HCT116 (cell line): ENCODE results near the gene UCHL5. TPM values are rescaled to one million over a fixed set of nuclear protein-coding genes. Genes with fewer than 3 reads are reported as not detected.

Experiments used
- ATAC-seq: fragments of 200-7000 bp; cut with Tn5 transposase; 2 replicates; pipeline ENCODE4 v1.9.1; 2020; ENCODE audit warnings: mild to moderate bottlenecking, moderate library complexity
- BruUV-seq: library from RNA; stranded (reverse); fragments of 400-500 nt; replicated peaks from 2 replicates; lab custom pipeline; 2021; lab: Mats Ljungman, UMichigan
- CTCF ChIA-PET: fragments of 300-600 bp; sonication (Branson Sonifier 250); formaldehyde crosslinking; loops from one replicate; lab custom pipeline; 2021; ENCODE audit warnings: antibody characterized with exemption; lab: Charles Lee
- POLR2A ChIA-PET: fragments of 300-600, 350-600 bp; sonication (Branson Sonifier 250); formaldehyde crosslinking; loops from one replicate; lab custom pipeline; 2021; ENCODE audit warnings: antibody characterized with exemption; lab: Charles Lee
- RAD21 ChIA-PET, 2 experiments: fragments of 300-600 bp; sonication (Branson Sonifier 250); formaldehyde crosslinking; loops; one replicate each; lab custom pipeline; 2023; ENCODE audit warnings: low total read pairs in 2 of 2; ENCODE audit not compliant: uncharacterized antibody in 2 of 2, unreplicated experiment in 2 of 2, low non-redundant PET in 1 of 2; lab: Charles Lee
- DNase-seq: peaks from one replicate; pipeline ENCODE4 v3.0.0-alpha.2; 2010; ENCODE audit warnings: low read depth, low spot score
- H2AFZ ChIP-seq: fragments of 200-600 bp; shearing (Covaris generic), sonication (generic); 2 replicates; pipeline ENCODE4 v1.6.1; 2017; ENCODE audit warnings: low read depth, mixed run types, mixed read lengths, antibody characterized with exemption, low read length; ENCODE audit not compliant: poor library complexity, severe bottlenecking
- H3K27ac ChIP-seq: 2 replicates; pipeline ENCODE4 v1.5.1; 2012; ENCODE audit warnings: low read depth, low read length
- H3K27me3 ChIP-seq: fragments of 200-600 bp; sonication (generic); 2 replicates; pipeline ENCODE4 v1.6.1; 2016; ENCODE audit warnings: mixed run types, low read length, mixed read lengths; ENCODE audit not compliant: insufficient read depth
- H3K36me3 ChIP-seq, 2 experiments: fragments of 200-500 bp in 1 of 2; fragments of 200-600 bp in 1 of 2; sonication (Bioruptor generic) in 1 of 2; sonication (generic) in 1 of 2; 2 replicates each; pipeline versions ENCODE4 v1.5.1 to v1.6.1; 2014 to 2016; ENCODE audit warnings: low read length in 2 of 2, inconsistent platforms in 1 of 2, mixed read lengths in 1 of 2, mixed run types in 1 of 2; ENCODE audit not compliant: insufficient read depth in 2 of 2, control insufficient read depth in 1 of 2
- H3K4me1 ChIP-seq, 2 experiments: fragments of 200-600 bp in 1 of 2; sonication (generic) in 1 of 2; 2 replicates each; pipeline versions ENCODE4 v1.5.1 to v1.6.1; 2012 to 2017; ENCODE audit warnings: low read length in 2 of 2, inconsistent platforms in 1 of 2, mild to moderate bottlenecking in 1 of 2, mixed read lengths in 1 of 2, mixed run types in 1 of 2, moderate library complexity in 1 of 2; ENCODE audit not compliant: insufficient read depth in 2 of 2, control insufficient read depth in 1 of 2
- H3K4me2 ChIP-seq: fragments of 200-600 bp; sonication (generic); 2 replicates; pipeline ENCODE4 v1.6.1; 2017; ENCODE audit warnings: mixed run types, low read length, mixed read lengths
- H3K4me3 ChIP-seq, 2 experiments: fragments of 200-600 bp in 1 of 2; sonication (generic) in 1 of 2; replicated peaks in 1 of 2; 2 replicates each; pipeline ENCODE4 v1.5.1; 2011 to 2016; ENCODE audit warnings: low read length in 2 of 2, control low read depth in 1 of 2, low read depth in 1 of 2, mild to moderate bottlenecking in 1 of 2, mixed read lengths in 1 of 2, mixed run types in 1 of 2
- H3K79me2 ChIP-seq: fragments of 200-600 bp; sonication (generic); 2 replicates; pipeline ENCODE4 v1.6.1; 2017; ENCODE audit warnings: mild to moderate bottlenecking, mixed run types, low read length, moderate library complexity, mixed read lengths; ENCODE audit not compliant: insufficient read depth
- H3K9ac ChIP-seq: fragments of 200-600 bp; sonication (generic); 2 replicates; pipeline ENCODE4 v1.6.1; 2016; ENCODE audit warnings: low read length, mixed read lengths
- H3K9me2 ChIP-seq: fragments of 200-600 bp; sonication (generic), shearing (Covaris generic); 2 replicates; pipeline ENCODE4 v1.6.1; 2017; ENCODE audit warnings: mixed run types, mild to moderate bottlenecking, moderate library complexity; ENCODE audit not compliant: insufficient read depth
- H3K9me3 ChIP-seq, 2 experiments: fragments of 200-500 bp in 1 of 2; fragments of 200-600 bp in 1 of 2; sonication (Bioruptor generic) in 1 of 2; sonication (generic) in 1 of 2; 2 replicates each; pipeline ENCODE4 v1.6.1; 2014 to 2017; ENCODE audit warnings: low read length in 2 of 2, mixed read lengths in 2 of 2, inconsistent platforms in 1 of 2, low read depth in 1 of 2, mild to moderate bottlenecking in 1 of 2, mixed run types in 1 of 2, moderate library complexity in 1 of 2; ENCODE audit not compliant: control insufficient read depth in 1 of 2, insufficient read depth in 1 of 2
- H4K20me1 ChIP-seq: fragments of 200-600 bp; sonication (generic), shearing (Covaris generic); 2 replicates; pipeline ENCODE4 v1.6.1; 2017; ENCODE audit warnings: mixed run types, mild to moderate bottlenecking, moderate library complexity; ENCODE audit not compliant: insufficient read depth
- EGR1 ChIP-seq: IDR thresholded peaks from 2 replicates; pipeline ENCODE4 v1.6.1; 2012; ENCODE audit warnings: low read depth
- ELF1 ChIP-seq: IDR thresholded peaks from 2 replicates; pipeline ENCODE4 v1.6.1; 2012; ENCODE audit warnings: low read depth, borderline replicate concordance
- FOSL1 ChIP-seq: IDR thresholded peaks from 2 replicates; pipeline ENCODE4 v1.6.1; 2012; ENCODE audit warnings: low read depth
- JUND ChIP-seq: IDR thresholded peaks from 2 replicates; pipeline ENCODE4 v1.6.1; 2012
- YY1 ChIP-seq: IDR thresholded peaks from 2 replicates; pipeline ENCODE4 v1.6.1; 2011; ENCODE audit warnings: low read length, low read depth, moderate library complexity, mild to moderate bottlenecking; ENCODE audit not compliant: insufficient replicate concordance; ENCODE audit errors: extremely low read depth
- intact Hi-C: fragments of 100-400 bp; cut with micrococcal nuclease; formaldehyde crosslinking; loops from 2 replicates; pipeline ENCODE4 v1.10.0; 2022
- total RNA-seq: library from RNA; stranded (reverse); gene quantifications from one replicate; pipeline ENCODE4 v1.2.1, GENCODE V29; 2021; ENCODE audit not compliant: unreplicated experiment
- TF ChIP-seq, protein P1 (sequence below), 3 experiments: fragments of 200-600 bp in 1 of 3; sonication (generic) in 1 of 3; IDR thresholded peaks in 2 of 3; conservative IDR thresholded peaks in 1 of 3; 2 replicates each; pipeline ENCODE4 v1.5.1; 2012 to 2017; ENCODE audit warnings: low read depth in 2 of 3, low read length in 2 of 3, antibody characterized with exemption in 1 of 3, borderline replicate concordance in 1 of 3, control low read depth in 1 of 3, mild to moderate bottlenecking in 1 of 3, mixed read lengths in 1 of 3, mixed run types in 1 of 3, moderate library complexity in 1 of 3; ENCODE audit not compliant: insufficient read depth in 1 of 3
- TF ChIP-seq, protein P2 (sequence below): IDR thresholded peaks from 2 replicates; pipeline ENCODE4 v1.6.1; 2012
- TF ChIP-seq, protein P3 (sequence below): IDR thresholded peaks from 2 replicates; pipeline ENCODE4 v1.6.1; 2011; ENCODE audit warnings: mild to moderate bottlenecking, low read length, moderate library complexity; ENCODE audit not compliant: insufficient replicate concordance; ENCODE audit errors: extremely low read depth
- TF ChIP-seq, protein P4 (sequence below): IDR thresholded peaks from 2 replicates; pipeline ENCODE4 v1.6.1; 2012; ENCODE audit warnings: low read depth

The UCHL5 gene
- total RNA-seq, 1 experiment from 2014 or later = 75.8 TPM

DNA sequence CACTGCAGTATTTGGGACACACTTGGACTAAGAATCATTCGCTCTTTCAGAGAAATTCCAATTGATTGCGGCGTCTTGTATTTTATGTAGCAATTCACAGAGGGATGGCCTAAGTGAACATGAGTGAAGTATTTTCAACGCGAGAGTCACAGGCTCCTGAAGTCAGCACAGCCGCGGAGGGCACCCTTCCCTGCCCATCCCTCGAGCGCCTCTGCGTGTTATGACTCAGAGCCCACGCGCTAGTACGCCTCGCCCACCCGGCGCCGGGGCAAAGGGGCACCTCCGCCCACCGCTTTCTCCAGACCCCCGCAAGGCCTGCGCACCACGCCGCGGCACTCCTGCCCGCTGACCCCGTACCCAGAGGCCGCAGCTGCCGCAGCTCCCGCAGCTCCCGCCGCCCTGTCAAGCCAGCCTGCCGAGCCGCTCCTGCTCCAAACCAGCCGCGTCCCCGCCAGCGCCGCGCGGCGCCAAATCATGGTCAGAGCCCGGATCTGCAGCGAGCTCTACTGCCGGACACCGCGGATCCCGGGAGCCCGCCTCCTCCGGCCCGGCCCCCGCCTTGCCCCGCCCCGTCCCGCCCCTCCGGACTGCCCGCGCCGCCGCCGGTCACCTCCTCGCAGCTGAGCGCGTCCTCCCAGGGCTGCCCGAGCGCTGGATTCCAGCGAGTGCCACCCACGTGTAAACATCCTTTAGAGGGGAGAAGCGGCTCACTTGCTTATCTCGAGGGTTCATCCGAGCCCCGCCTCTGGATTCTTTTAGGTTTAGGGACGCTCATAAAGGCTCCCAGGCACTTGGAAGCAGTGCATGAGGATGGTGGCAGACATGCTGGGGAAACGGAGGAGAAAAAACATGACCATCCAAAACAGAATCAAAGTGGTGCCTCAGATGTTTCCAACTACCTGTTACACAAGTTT is 46.0 kb upstream of the UCHL5 start, which contains the start of gene GLRX2 (continued):
- TF ChIP-seq, protein P1, sequence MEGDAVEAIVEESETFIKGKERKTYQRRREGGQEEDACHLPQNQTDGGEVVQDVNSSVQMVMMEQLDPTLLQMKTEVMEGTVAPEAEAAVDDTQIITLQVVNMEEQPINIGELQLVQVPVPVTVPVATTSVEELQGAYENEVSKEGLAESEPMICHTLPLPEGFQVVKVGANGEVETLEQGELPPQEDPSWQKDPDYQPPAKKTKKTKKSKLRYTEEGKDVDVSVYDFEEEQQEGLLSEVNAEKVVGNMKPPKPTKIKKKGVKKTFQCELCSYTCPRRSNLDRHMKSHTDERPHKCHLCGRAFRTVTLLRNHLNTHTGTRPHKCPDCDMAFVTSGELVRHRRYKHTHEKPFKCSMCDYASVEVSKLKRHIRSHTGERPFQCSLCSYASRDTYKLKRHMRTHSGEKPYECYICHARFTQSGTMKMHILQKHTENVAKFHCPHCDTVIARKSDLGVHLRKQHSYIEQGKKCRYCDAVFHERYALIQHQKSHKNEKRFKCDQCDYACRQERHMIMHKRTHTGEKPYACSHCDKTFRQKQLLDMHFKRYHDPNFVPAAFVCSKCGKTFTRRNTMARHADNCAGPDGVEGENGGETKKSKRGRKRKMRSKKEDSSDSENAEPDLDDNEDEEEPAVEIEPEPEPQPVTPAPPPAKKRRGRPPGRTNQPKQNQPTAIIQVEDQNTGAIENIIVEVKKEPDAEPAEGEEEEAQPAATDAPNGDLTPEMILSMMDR (IDR thresholded peaks at IDR 0.05 in 2 of 3, conservative IDR thresholded peaks at IDR 0.05 in 1 of 3; ENCODE audit: borderline replicate concordance in 1 of 3, insufficient read depth in 1 of 3, low read depth in 2 of 3, low read length in 2 of 3) = no peak
- TF ChIP-seq FOSL1 = peak; percentile 42
- TF ChIP-seq, protein P2, sequence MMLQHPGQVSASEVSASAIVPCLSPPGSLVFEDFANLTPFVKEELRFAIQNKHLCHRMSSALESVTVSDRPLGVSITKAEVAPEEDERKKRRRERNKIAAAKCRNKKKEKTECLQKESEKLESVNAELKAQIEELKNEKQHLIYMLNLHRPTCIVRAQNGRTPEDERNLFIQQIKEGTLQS = no peak

- H3K9ac ChIP-seq = peak overlapping the region; percentile 72
- CTCF ChIA-PET = interaction anchor here (1.1 to 2.2 kb wide), 4 partner anchors 9 to 85 kb away, joined by 3 to 10 read pairs (median 4); partner anchors contain the start of gene CDC73
- peaks cover 3 to 4% of the 10 kb centered on the region in 2 experiments; a peak in 1 of 4 replicates for H3K36me3 ChIP-seq
- RAD21 ChIA-PET = no interaction called here
- 0 out of 2 replicates have a peak, but pooled peaks have one; percentile 14 for TF ChIP-seq EGR1
- TF ChIP-seq JUND = no peak
- TF ChIP-seq, protein P3, sequence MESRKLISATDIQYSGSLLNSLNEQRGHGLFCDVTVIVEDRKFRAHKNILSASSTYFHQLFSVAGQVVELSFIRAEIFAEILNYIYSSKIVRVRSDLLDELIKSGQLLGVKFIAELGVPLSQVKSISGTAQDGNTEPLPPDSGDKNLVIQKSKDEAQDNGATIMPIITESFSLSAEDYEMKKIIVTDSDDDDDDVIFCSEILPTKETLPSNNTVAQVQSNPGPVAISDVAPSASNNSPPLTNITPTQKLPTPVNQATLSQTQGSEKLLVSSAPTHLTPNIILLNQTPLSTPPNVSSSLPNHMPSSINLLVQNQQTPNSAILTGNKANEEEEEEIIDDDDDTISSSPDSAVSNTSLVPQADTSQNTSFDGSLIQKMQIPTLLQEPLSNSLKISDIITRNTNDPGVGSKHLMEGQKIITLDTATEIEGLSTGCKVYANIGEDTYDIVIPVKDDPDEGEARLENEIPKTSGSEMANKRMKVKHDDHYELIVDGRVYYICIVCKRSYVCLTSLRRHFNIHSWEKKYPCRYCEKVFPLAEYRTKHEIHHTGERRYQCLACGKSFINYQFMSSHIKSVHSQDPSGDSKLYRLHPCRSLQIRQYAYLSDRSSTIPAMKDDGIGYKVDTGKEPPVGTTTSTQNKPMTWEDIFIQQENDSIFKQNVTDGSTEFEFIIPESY = no peak
- TF ChIP-seq, protein P4, sequence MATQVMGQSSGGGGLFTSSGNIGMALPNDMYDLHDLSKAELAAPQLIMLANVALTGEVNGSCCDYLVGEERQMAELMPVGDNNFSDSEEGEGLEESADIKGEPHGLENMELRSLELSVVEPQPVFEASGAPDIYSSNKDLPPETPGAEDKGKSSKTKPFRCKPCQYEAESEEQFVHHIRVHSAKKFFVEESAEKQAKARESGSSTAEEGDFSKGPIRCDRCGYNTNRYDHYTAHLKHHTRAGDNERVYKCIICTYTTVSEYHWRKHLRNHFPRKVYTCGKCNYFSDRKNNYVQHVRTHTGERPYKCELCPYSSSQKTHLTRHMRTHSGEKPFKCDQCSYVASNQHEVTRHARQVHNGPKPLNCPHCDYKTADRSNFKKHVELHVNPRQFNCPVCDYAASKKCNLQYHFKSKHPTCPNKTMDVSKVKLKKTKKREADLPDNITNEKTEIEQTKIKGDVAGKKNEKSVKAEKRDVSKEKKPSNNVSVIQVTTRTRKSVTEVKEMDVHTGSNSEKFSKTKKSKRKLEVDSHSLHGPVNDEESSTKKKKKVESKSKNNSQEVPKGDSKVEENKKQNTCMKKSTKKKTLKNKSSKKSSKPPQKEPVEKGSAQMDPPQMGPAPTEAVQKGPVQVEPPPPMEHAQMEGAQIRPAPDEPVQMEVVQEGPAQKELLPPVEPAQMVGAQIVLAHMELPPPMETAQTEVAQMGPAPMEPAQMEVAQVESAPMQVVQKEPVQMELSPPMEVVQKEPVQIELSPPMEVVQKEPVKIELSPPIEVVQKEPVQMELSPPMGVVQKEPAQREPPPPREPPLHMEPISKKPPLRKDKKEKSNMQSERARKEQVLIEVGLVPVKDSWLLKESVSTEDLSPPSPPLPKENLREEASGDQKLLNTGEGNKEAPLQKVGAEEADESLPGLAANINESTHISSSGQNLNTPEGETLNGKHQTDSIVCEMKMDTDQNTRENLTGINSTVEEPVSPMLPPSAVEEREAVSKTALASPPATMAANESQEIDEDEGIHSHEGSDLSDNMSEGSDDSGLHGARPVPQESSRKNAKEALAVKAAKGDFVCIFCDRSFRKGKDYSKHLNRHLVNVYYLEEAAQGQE = no peak
- peak; percentile 28; the same call in 1 of the 2 replicates for TF ChIP-seq ELF1
- no peak for TF ChIP-seq YY1
- peak overlapping the region; percentile 58 to 74 for H3K4me3 ChIP-seq
- H3K4me2 ChIP-seq = peak overlapping the region; percentile 74
- peaks cover 12 to 20% of the 10 kb centered on the region in 2 experiments; a peak in 3 of 4 replicates for H3K4me1 ChIP-seq
- no peaks in the 10 kb centered on the region for H3K9me3 ChIP-seq
- intact Hi-C loops = no loop called here
- peaks cover 30% of the 10 kb centered on the region for H3K79me2 ChIP-seq
- no peaks in the 10 kb centered on the region for H3K27me3 ChIP-seq
- peak overlapping the region; percentile 42 for H2AFZ ChIP-seq
- peak; percentile 35 for ATAC-seq
- BruUV-seq = TSS peak; percentile 42
- POLR2A ChIA-PET = interaction anchor here (1.2 to 2.4 kb wide), 5 partner anchors 9 to 46 kb away, joined by 5 to 16 read pairs (median 11); partner anchors contain the start of genes CDC73, RO60 and UCHL5
- DNase-seq = peak; percentile 28
- no peaks in the 10 kb centered on the region for H4K20me1 ChIP-seq
- H3K27ac ChIP-seq = peak overlapping the region; percentile 79
- no peaks in the 10 kb centered on the region for H3K9me2 ChIP-seq
Measured at GRCh38 chr1:193104502-193104906, 45.3 kb upstream of the UCHL5 start.
